Right atrium auricular region (tissue), 2 donors: ENCODE measurements around the gene MOV10. TPM values are rescaled to one million over a fixed set of nuclear protein-coding genes. Genes with fewer than 3 reads are reported as not detected.
"Not testable (repeated sequence)": the region's sequence is repeated elsewhere in the genome, so short reads cannot be mapped to it uniquely, and the experiment has no call there.

Experiments
- DNase-seq: peaks from one replicate; pipeline ENCODE4 v3.0.0-alpha.2; 2019; ENCODE audit warnings: low spot score
- H3K27ac ChIP-seq, 2 donors: fragments of 200-600 bp; sonication (generic); 1 replicate in 1 of 2; 2 replicates in 1 of 2; pipeline ENCODE4 v1.5.1; 2016 to 2019
- H3K27me3 ChIP-seq, 2 donors: fragments of 200-600 bp; sonication (generic); one replicate each; pipeline versions ENCODE4 v1.5.1 to v1.6.0; 2017 to 2019
- H3K36me3 ChIP-seq: fragments of 200-600 bp; sonication (generic); one replicate; pipeline ENCODE4 v1.5.1; 2016
- H3K4me1 ChIP-seq, 2 donors: fragments of 200-600 bp; sonication (generic); one replicate each; pipeline versions ENCODE4 v1.5.1 to v1.6.0; 2017 to 2019
- H3K4me3 ChIP-seq, 2 donors: fragments of 200-600 bp; sonication (generic); 1 replicate in 1 of 2; 2 replicates in 1 of 2; pipeline ENCODE4 v1.5.1; 2017 to 2019; ENCODE audit warnings: mild to moderate bottlenecking in 1 of 2, moderate library complexity in 1 of 2
- H3K9me3 ChIP-seq, 2 donors: fragments of 200-600 bp; sonication (generic); one replicate each; pipeline ENCODE4 v1.5.1; 2019
- total RNA-seq, 2 donors: library from RNA; depleted of rRNA; stranded (reverse); fragments of >200 nt; gene quantifications; one replicate each; pipeline ENCODE4 v1.1.0, GENCODE V29; 2016
- TF ChIP-seq, protein P1 (sequence below), 2 donors: fragments of 200-600 bp; sonication (generic); IDR thresholded peaks; one replicate each; pipeline ENCODE4 v1.5.1; 2019; ENCODE audit warnings: antibody characterized with exemption in 2 of 2

The MOV10 gene
- total RNA-seq, 2 donors from 2014 or later: 10.5 to 11.4 TPM

DNA sequence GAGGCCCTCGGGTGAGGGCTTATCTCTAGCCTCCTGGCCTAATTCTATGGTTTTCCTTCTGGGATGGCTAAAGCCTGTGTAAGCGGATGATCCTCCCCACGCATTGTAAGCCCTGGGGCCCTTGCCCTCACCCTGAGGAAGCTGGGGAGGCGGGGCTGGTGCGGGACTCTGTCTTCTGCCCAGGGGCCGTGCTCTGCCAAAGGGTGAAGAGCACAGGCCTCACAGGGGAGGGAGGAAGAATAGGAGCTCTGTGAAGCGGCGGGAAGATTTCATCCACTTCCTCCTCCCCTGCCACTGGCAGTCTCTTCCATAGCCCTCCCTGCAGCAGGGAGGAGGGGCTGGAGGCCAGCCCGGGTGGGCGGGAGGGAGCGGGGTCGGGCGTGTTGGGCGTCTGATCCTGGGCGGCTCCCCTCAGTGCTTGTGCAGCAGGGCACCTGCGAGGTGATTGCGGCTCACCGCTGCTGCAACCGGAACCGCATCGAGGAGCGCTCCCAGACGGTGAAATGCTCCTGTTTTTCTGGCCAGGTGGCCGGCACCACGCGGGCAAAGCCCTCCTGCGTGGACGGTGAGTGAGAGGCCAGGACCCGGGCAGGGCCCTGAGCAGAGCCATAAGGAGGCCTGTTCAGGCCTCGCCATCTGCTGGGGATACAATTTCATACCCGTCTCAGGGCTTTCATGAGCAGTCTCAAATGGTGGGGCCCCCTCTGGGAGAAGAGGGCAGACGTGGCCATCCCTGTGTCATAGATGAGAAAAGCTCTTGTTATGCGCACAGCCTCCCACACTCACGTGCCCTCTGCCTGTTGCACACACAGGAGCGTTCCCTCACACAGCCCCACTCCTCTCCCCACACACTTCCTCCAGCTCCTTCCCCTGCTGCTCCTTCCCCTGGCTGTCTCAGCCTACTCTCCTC is 48.4 kb downstream of the MOV10 start:
- Histone ChIP-seq H3K4me3 (peak overlapping the region in 1 of 2 donors; percentile 30), H3K4me1 (peaks cover 0 to 17% of the 10 kb centered on the region in 2 donors), H3K36me3 (no peaks in the 10 kb centered on the region), H3K27ac (no peak overlapping the region), H3K9me3 (no peaks in the 10 kb centered on the region), H3K27me3 (no peaks in the 10 kb centered on the region)
- TF ChIP-seq, protein P1, sequence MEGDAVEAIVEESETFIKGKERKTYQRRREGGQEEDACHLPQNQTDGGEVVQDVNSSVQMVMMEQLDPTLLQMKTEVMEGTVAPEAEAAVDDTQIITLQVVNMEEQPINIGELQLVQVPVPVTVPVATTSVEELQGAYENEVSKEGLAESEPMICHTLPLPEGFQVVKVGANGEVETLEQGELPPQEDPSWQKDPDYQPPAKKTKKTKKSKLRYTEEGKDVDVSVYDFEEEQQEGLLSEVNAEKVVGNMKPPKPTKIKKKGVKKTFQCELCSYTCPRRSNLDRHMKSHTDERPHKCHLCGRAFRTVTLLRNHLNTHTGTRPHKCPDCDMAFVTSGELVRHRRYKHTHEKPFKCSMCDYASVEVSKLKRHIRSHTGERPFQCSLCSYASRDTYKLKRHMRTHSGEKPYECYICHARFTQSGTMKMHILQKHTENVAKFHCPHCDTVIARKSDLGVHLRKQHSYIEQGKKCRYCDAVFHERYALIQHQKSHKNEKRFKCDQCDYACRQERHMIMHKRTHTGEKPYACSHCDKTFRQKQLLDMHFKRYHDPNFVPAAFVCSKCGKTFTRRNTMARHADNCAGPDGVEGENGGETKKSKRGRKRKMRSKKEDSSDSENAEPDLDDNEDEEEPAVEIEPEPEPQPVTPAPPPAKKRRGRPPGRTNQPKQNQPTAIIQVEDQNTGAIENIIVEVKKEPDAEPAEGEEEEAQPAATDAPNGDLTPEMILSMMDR (IDR thresholded peaks at IDR 0.05): no peak
- DNase-seq: peak; percentile 57

DNA sequence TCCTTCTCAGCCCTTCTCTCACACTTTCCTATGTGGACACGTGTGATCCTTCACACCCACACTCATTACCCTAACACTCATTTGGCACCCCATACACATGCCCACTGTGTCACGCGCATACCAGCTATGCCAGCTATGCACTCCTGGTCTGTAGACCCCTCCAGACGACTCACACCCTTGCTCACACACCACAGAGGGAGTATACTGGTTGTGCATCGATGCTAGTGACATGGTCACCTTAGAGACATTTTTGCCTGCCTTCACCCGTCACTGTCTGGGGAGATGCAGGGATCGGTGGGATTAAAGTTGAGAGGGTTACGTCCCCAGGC is 49.0 kb downstream of the MOV10 start:
- TF ChIP-seq, protein P1 (IDR thresholded peaks at IDR 0.05): no peak

DNA sequence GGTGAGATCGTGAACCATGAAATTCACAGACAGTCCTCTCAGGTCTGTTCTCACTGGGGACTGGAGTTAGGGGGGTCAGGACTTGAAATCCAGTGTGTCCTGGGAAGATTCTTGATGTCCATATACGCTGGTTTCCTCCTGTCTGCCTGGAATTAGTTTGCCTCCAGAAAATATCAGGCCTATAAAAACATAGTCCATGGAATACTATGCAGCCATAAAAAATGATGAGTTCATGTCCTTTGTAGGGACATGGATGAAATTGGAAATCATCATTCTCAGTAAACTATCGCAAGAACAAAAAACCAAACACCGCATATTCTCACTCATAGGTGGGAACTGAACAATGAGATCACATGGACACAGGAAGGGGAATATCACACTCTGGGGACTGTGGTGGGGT is 49.8 kb downstream of the MOV10 start:
- H3K27me3 ChIP-seq, H3K9me3 ChIP-seq, H3K4me3 ChIP-seq, H3K36me3 ChIP-seq, H3K27ac ChIP-seq, DNase-seq: not testable (repeated sequence)
- H3K4me1 ChIP-seq: peaks cover 0 to 13% of the 10 kb centered on the region in 2 donors

More for the DNA sequence above, 49.0 kb downstream of the MOV10 start:
- no peaks in the 10 kb centered on the region for H3K9me3 ChIP-seq
- H3K27me3 ChIP-seq: no peaks in the 10 kb centered on the region
- DNase-seq: peak; percentile 50
- H3K4me1 ChIP-seq: peaks cover 0 to 17% of the 10 kb centered on the region in 2 donors
- no peak overlapping the region for H3K27ac ChIP-seq
- H3K36me3 ChIP-seq: no peaks in the 10 kb centered on the region
- H3K4me3 ChIP-seq: no peak overlapping the region

DNA sequence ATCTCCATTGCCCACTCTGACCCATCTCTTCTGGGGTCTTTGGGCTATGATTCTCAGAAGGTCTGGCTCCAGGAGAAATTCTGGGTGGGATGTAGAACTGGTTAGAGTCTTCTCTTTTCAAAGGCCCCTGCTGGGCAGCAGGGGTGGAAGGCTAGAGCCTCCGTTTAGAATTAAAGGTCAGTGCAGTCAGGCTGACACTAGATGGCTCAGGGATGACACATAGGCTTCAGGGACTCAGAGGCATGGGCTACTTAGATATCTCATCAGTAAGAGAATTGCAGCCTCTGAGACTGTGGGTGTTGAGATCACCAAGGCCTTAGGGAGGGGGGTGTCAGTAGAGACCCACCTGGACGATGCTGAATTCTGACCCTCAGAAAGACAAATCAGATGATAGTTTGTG is 53.3 kb downstream of the MOV10 start:
- DNase-seq: no peak
- H3K36me3 ChIP-seq: no peaks in the 10 kb centered on the region
- no peak overlapping the region for H3K27ac ChIP-seq
- H3K27me3 ChIP-seq: no peaks in the 10 kb centered on the region
- no peak overlapping the region for H3K4me3 ChIP-seq
- H3K9me3 ChIP-seq: no peaks in the 10 kb centered on the region
- TF ChIP-seq, protein P1 (IDR thresholded peaks at IDR 0.05): no peak
- H3K4me1 ChIP-seq: peaks cover 0 to 6% of the 10 kb centered on the region in 2 donors

DNA sequence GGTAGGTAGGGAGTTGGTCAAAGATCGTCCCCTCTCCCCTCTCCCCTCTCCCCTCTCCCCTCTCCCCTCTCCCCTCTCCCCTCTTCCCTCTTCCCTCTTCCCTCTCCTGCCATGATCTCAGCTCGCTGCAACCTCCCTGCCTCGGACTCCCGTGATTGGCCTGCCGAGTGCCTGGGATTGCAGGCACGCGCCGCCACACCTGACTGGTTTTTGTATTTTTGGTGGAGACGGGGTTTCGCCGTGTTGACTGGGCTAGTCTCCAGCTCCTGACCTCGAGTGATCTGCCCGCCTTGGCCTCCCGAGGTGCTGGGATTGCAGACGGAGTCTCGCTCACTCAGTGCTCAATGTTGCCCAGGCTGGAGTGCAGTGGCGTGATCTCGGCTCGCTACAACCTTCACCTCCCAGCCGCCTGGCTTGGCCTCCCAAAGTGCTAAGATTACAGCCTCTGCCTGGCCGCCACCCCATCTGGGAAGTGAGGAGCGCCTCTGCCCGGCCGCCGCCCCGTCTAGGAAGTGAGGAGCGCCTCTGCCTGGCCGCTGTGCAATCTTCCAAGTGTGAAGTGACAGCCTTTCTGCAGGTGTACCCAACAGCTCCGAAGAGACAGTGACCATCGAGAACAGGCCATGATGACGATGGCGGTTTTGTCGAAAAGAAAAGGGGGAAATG is 54.0 kb downstream of the MOV10 start:
- not testable (repeated sequence) for DNase-seq, H3K27me3 ChIP-seq

DNA sequence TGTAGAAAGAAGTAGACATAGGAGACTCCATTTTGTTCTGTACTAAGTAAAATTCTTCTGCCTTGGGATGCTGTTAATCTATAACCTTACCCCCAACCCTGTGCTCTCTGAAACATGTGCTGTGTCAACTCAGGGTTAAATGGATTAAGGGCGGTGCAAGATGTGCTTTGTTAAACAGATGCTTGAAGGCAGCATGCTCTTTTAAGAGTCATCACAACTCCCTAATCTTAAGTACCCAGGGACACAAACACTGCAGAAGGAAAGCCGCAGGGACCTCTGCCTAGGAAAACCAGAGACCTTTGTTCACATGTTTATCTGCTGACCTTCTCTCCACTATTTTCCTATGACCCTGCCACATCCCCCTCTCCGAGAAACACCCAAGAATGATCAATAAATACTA is 54.6 kb downstream of the MOV10 start:
- H3K9me3 ChIP-seq, H3K4me3 ChIP-seq, H3K27me3 ChIP-seq, DNase-seq, H3K27ac ChIP-seq, H3K36me3 ChIP-seq, H3K4me1 ChIP-seq: not testable (repeated sequence)

More for the DNA sequence above, 54.0 kb downstream of the MOV10 start:
- not testable (repeated sequence) for H3K4me1 ChIP-seq, H3K36me3 ChIP-seq, H3K9me3 ChIP-seq, H3K27ac ChIP-seq, H3K4me3 ChIP-seq

DNA sequence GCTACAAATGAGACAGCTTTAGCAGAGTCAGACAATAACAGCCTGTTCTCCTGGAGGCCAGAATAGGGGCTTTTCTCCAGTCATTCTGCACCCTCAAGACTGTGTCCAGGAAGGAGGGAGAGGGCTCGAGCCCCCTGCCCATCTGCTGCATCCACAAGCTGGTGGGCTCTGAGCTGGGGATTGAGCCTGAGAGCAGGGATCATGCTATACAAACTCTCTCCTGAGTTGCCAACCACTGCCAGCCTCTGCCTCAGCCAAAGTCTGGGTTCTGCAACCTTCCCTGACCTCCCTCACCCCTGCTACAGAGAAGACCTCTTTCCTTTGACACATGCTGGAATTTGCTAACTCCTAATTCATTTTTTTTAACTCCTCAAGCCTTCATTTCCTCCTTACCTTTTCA is 55.5 kb downstream of the MOV10 start:
- H3K9me3 ChIP-seq: no peaks in the 10 kb centered on the region
- H3K4me3 ChIP-seq: no peak overlapping the region
- H3K36me3 ChIP-seq: no peaks in the 10 kb centered on the region
- H3K4me1 ChIP-seq: no peaks in the 10 kb centered on the region
- TF ChIP-seq, protein P1 (IDR thresholded peaks at IDR 0.05): no peak
- H3K27me3 ChIP-seq: no peaks in the 10 kb centered on the region
- no peak for DNase-seq
- H3K27ac ChIP-seq: no peak overlapping the region
